T-helper 22 cell (primary cell): ENCODE measurements around the gene HID1.

Source experiments
- DNase-seq: peaks from one replicate; pipeline ENCODE4 v3.0.0-alpha.2; 2020; ENCODE audit warnings: low read depth

The HID1 gene

DNA sequence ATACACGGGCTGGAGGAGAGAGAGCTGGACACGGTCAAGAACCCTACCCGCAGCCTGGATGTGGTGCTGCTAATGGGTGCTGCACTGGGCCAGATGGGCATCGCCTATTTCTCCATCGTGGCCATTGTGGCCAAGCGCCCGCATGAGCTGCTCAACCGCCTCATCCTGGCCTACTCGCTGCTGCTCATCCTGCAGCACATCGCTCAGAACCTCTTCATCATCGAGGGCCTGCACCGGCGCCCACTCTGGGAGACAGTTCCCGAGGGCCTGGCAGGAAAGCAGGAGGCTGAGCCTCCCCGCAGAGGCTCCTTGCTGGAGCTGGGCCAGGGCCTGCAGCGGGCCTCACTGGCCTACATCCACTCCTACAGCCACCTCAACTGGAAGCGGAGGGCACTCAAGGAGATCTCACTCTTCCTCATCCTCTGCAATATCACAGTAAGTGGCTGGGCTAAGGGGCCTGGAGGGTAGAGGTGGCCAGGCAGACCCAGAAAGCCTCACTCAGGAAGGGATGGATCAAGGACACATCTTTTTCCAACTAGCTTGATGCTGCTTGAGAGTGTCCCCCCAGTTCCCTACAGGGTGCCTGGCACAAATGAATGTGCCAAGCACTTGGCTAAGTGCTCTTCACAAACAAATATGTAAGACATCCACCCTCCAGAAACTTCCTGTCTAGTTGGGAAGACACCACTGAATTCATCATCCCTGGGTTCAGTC is 25.4 kb downstream of the HID1 start:
- DNase-seq, result no peak

- DNase-seq, result no peak
Observed at GRCh38 chr17:74946641-74947040, 25.9 kb downstream of the HID1 start.

GRCh38 chr17:74945543-74945942 is 27.0 kb downstream of the HID1 start:
- no peak for DNase-seq

DNA sequence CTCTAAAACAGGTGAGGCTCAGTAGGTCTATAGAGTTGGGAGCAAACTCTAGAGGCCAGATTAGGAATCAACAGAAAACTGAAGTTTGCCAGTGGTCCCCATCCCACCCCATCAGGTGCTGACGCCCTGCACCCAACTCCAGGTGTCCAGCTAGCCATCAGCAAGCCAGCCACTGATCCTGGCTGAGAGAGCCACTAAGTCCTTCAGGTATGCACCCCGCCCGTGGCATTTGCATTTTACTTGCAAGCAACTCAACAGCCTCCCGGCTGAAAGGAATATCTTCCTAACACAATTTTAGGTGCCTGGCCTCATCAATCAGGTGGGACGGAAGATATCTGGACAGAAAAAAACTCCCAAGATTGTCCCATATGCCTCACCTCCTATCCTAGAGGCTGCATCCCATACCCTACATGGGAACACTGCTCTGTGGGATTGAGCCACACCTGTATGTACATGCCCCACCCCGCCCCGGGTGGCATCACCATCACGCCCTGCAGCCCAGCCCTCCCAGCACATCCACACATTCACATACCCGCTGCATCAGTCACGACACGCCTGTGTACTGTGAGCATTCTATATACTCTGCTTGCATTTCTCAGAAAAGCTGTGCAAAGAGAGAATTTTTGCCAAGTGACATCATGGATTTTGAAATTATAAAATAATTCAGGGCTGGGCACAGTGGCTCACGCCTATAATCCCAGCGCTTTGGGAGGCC is 28.6 kb downstream of the HID1 start:
- DNase-seq, result no peak

- DNase-seq, result no peak
Observed at GRCh38 chr17:74941128-74941725, 31.3 kb downstream of the HID1 start.

DNA sequence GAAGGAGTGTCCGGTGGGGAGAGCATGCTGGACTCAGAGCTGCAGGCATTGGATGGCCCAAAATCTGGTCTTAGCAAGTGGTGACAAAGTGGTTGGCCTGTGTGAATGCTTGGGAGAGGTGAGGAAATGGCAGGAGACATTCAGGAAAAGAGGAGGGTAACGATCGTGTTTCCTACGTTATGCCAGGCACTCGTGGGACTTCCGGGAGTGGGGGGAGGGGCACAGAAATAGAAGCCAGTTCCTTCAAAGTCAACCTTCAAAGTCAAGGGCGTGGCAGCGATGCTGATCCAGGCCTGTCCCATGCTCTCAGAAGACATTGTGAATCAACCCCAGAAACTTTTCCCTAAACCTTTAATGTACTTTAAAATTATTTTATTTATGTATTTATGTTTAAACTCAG is 33.0 kb downstream of the HID1 start:
- DNase-seq, result no peak

- DNase-seq, result no peak
Observed at GRCh38 chr17:74938194-74938950, 34.2 kb downstream of the HID1 start.

GRCh38 chr17:74937064-74938051 is 35.2 kb downstream of the HID1 start:
- DNase-seq, result no peak

DNA sequence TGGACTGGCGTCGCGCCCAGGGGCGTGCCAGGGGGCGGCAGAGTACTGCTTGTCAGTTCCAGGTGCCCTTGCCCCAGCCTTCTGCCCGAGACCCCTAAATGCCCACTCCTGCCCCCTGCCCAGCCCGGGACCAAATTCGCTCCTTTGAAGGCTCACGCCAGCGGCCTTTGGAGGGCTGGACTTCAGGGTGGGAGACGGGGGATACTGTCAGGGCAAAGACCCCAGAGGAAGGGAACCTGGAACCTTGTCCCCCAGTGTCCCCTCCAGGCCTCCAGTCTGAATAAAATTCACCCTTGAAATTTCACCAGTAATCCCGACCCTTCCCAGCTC is 36.1 kb downstream of the HID1 start:
- DNase-seq, result no peak

- no peak for DNase-seq
Observed at GRCh38 chr17:74935585-74936469, 36.7 kb downstream of the HID1 start, which contains the start of gene OTOP3. Gene OTOP3, plus strand, starts transcription at chr17:74935898. Its CDS starts 24 bp downstream, at chr17:74935922.

- no peak for DNase-seq
Observed at GRCh38 chr17:74935048-74935447, 37.5 kb downstream of the HID1 start.

DNA sequence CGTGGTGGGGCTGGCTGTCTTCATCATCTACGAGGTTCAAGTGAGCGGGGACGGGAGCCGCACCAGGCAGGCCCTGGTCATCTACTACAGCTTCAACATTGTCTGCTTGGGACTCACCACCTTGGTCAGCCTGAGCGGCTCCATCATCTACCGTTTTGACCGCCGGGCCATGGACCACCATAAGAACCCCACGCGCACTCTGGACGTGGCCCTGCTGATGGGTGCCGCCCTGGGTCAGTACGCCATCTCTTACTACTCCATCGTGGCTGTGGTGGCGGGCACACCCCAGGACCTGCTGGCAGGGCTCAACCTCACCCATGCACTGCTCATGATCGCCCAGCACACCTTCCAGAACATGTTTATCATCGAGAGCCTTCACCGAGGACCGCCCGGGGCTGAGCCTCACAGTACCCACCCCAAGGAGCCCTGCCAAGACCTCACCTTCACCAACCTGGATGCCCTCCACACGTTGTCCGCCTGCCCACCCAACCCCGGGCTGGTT is 42.0 kb downstream of the HID1 start:
- no peak for DNase-seq

GRCh38 chr17:74928786-74929185 is 43.8 kb downstream of the HID1 start:
- no peak for DNase-seq

DNA sequence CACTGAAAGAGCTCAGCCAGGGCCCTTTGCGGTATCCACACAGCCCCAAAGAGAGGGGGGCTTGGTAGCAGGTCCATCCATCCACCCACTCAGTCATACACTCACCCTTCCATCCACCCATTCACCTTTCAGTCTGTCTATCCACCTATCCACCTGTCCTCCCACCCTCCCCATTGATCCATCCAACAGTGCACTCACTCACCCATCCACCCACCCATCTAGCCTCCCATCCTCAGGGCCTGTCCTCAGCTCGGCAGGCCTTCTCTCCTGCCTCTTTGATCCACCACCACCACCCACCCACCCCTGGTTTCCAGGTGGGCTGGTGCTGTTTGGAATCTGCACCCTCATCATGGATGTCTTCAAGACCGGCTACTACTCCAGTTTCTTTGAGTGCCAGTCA is 47.3 kb downstream of the HID1 start:
- DNase-seq, result no peak

DNA sequence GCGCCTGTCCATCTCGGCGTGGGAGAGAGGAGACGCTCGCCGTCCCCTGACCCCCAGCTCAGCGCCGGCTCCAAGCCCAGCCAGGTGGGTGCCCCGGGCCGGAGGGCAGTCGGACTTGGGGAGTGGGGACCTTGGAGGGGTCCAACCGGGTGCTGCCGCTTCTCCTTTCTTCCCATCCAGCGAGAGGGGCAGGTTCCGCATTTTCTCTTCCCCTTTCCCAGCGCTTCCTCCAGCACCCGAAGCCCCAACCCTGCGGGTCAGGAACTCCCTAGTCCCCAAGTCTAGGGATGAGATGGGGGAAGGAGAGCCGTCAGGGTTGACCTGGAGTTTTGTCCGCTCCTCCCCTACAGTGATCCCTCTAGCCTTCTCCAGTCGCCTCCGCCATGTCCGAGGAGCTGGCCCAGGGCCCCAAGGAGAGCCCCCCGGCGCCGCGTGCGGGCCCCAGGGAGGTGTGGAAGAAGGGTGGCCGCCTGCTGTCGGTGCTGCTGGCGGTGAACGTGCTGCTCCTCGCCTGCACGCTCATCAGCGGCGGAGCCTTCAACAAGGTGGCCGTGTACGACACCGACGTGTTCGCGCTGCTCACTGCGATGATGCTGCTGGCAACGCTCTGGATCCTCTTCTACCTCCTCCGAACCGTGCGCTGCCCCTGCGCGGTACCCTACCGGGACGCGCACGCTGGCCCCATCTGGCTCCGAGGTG is 48.2 kb downstream of the HID1 start, which contains the start of gene OTOP2:
Gene OTOP2 (plus strand): TSS at position 24 of the 699 bp plus-strand sequence. CDS start 360 bp downstream, at position 384.
- no peak for DNase-seq

- DNase-seq, result peak; percentile 32
Observed at GRCh38 chr17:74923538-74924249, 48.9 kb downstream of the HID1 start.

DNA sequence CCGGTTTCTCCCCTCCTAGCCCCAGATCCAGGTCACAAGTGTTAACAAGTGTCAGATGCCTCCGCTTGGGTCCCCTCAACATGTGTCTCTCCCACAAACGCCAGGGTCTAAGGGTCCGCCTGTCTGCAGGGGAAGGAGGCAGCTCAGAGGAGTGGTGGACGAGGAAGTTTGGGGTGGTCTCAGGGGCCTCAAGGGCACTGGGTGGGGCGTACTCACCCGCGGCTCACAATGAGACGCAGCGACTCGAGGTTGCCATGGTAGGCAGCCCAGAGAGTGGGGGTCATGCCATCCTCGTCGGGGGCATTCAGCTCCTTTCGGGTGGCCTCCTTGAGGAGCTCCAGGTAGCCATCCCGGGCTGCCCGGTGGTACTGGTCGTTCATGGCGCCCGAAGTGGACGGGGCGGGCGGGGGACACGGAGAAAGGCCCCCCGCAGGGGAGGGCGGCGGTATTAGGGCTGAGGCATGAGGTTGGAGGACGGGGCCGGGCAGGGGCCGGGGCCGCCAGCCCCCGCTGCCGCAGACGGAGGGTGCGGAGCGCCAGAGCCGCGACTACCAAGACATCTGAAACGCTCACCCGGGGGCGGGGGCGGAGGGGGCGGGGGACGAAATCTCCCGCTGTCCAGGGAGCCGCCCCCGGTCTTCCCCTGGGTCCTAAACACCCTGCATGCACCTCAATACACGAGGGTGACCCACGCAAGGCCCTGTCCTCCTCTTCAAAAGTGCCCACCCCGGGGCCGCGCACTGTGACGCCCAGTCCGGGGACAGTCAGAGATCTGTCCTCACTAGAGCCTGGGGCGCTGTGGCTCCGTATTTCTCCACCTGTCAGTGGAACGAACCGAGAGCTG is 49.6 kb downstream of the HID1 start, which contains the start of gene USH1G:
Gene USH1G (minus strand): TSS at position 562 of the 844 bp plus-strand sequence. CDS start 182 bp downstream, at position 380.
- no peak for DNase-seq

- DNase-seq, result no peak
Observed at GRCh38 chr17:74922172-74922571, 50.4 kb downstream of the HID1 start.
